Measurements from ENCODE around the gene STPG3. TPM values are rescaled to one million over a fixed set of nuclear protein-coding genes. Genes with fewer than 3 reads are reported as not detected.

The STPG3 gene
- total RNA-seq, 1 donor from 2014 or later = 0.18 TPM

DNA sequence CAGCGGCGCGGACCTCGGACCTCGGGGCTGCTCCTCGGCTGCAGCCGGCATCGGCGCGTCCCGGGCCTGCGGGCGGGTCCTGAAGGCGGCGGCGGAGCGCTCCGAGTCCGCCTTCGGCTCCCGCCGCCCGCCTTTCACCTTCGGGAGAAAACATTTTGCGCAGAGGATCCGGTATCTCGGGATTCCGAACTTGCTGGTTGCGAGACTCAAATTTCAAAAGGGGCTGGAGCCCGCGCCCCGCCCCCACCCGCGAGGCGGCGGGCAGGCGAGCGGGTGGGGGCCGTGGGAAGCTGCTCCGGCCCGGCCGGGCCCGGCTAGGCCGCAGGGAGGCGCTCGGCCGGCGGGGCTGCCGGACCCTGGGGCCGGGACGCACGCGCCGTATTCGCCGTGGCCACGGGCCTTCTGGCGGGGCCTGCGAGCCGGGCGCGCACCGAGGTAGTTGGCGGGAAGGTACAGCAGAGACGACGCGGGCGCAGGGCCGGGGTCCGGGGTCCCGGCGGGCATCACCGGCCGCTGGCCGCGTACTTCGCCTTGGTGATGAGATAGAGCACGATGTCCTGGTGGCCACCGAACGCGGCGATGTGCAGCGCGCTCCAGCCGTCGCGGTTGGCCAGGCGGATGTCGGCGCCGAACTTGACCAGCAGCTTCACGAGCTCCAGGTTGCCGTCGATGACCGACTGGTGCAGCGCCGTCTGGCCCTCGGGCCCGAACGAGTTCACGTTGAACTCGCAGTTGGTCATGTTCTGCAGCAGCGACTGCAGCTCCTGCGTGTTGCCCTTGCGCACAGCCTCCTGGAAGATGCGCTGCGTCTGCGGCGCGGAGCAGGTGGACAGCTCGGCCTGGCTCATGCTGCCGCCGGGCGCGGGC, 50.2 kb downstream of the STPG3 start:
- peaks cover 30% of the 10 kb centered on the region for H3K4me1 Mint-ChIP-seq
- H3K9me3 Mint-ChIP-seq = no peaks in the 10 kb centered on the region
- H3K27me3 Mint-ChIP-seq (ENCODE audit: low read depth) = peaks cover 34% of the 10 kb centered on the region
- no peaks in the 10 kb centered on the region for H3K36me3 Mint-ChIP-seq
- TF ChIP-seq, protein P1, sequence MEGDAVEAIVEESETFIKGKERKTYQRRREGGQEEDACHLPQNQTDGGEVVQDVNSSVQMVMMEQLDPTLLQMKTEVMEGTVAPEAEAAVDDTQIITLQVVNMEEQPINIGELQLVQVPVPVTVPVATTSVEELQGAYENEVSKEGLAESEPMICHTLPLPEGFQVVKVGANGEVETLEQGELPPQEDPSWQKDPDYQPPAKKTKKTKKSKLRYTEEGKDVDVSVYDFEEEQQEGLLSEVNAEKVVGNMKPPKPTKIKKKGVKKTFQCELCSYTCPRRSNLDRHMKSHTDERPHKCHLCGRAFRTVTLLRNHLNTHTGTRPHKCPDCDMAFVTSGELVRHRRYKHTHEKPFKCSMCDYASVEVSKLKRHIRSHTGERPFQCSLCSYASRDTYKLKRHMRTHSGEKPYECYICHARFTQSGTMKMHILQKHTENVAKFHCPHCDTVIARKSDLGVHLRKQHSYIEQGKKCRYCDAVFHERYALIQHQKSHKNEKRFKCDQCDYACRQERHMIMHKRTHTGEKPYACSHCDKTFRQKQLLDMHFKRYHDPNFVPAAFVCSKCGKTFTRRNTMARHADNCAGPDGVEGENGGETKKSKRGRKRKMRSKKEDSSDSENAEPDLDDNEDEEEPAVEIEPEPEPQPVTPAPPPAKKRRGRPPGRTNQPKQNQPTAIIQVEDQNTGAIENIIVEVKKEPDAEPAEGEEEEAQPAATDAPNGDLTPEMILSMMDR (IDR thresholded peaks at IDR 0.05; ENCODE audit: unreplicated experiment) = no peak
- H3K27ac Mint-ChIP-seq = peak overlapping the region; percentile 85
- H3K4me3 Mint-ChIP-seq = peak overlapping the region; percentile 87
- peak in 1 of 2 experiments; percentile 65 for DNase-seq (ENCODE audit: low spot score in 2 of 2, unreplicated experiment in 2 of 2)

DNA sequence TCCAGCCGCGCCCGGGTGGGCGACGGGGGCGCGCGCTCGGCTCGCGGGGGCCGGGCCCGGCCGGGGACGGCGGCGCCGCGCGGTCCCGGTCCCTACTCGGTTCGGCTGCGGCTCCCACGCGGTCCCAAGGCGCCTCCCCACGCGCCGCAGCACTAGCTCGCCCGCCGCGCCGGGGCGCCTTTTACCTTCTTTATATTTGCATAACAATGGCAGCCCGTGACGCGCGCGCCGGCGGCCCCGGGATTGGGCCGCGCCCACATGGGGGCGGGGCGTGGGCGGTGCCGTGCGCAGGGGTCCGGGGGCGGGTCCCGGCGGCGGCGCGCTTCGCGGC, 51.0 kb downstream of the STPG3 start, which contains the start of gene NRARP:
Gene NRARP, minus strand, starts transcription at position 154 of the 331 bp plus-strand sequence. CDS start 343 bp downstream, outside the sequence.
- TF ChIP-seq, protein P1 (IDR thresholded peaks at IDR 0.05; ENCODE audit: unreplicated experiment) = no peak
- Mint-ChIP-seq H3K4me1 (peaks cover 23% of the 10 kb centered on the region), H3K9me3 (no peaks in the 10 kb centered on the region), H3K27ac (peak within 1 kb of the TSS; percentile 61), H3K36me3 (no peaks in the 10 kb centered on the region), H3K4me3 (peak within 1 kb of the TSS; percentile 87), H3K27me3 (ENCODE audit: low read depth) (peaks cover 26% of the 10 kb centered on the region)
- DNase-seq (ENCODE audit: low spot score in 2 of 2, unreplicated experiment in 2 of 2) = peak; percentile 83 to 93

DNA sequence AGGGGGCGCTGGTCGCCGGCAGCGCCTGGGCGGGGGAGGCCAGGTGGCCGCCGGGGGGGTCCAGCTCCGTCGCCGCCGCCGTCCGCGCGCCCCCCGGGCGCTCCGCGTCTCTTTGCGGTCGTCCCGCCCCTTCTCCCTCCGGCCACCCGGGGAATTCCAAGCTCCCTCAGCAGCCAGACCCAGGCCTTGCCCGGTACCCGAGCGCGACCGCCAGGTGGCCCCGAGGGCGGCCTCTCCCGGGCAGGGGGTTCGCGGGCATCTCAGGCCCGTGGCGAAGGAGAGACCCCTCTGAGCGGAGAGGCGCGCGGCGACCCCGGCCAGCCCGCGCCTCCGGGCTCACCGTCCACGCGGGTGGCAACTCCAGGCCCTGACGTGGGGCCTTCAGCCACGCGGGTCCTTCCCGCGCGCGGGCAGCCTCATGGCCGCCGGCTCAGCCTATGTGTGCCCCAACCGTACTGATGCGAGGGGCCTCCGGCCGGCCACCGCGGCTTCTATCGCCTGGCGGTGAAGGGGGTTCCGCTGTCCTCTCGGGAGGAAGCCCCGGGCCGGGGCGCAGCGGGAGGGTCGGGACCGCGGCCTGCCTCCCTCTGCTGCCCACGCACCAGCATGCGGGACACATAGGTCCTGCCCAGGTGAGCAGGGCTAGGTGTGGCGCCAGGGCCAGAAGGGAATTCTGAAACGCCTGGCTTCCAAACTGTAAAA, 51.5 kb downstream of the STPG3 start:
- Mint-ChIP-seq H3K4me1 (peaks cover 23% of the 10 kb centered on the region), H3K27ac (no peak overlapping the region), H3K9me3 (no peaks in the 10 kb centered on the region), H3K27me3 (ENCODE audit: low read depth) (peaks cover 22% of the 10 kb centered on the region), H3K4me3 (peak overlapping the region; percentile 49), H3K36me3 (no peaks in the 10 kb centered on the region)
- TF ChIP-seq, protein P1 (IDR thresholded peaks at IDR 0.05; ENCODE audit: unreplicated experiment) = peak; percentile 72
- DNase-seq (ENCODE audit: low spot score in 2 of 2, unreplicated experiment in 2 of 2) = no peak

Other genes with a start within 250 kb of the STPG3 start
- 57.7 to 59.3 TPM (median 58.7 TPM) in 3 replicates for gene ABCA2, start 223.0 kb upstream of the STPG3 start, total RNA-seq
- gene FUT7, start 219.2 kb upstream of the STPG3 start, total RNA-seq = 0.09 to 0.13 TPM in 2 of 3 replicates, not detected in the other
- 75.8 to 84.0 TPM (median 77.9 TPM) in 3 replicates for gene NPDC1, start 205.1 kb upstream of the STPG3 start, total RNA-seq
- gene ENTPD2, start 197.2 kb upstream of the STPG3 start, total RNA-seq = 4.8 to 6.3 TPM (median 5.2 TPM) in 3 replicates
- 5.7 to 6.2 TPM (median 5.9 TPM) in 3 replicates for gene SAPCD2, start 180.7 kb upstream of the STPG3 start, total RNA-seq
- 4.6 to 5.7 TPM (median 5.5 TPM) in 3 replicates for gene UAP1L1, start 173.8 kb upstream of the STPG3 start, total RNA-seq
- 61.1 to 65.1 TPM (median 61.2 TPM) in 3 replicates for gene MAN1B1, start 164.3 kb upstream of the STPG3 start, total RNA-seq
- 149 to 159 TPM (median 157 TPM) in 3 replicates for gene DPP7, start 136.6 kb upstream of the STPG3 start, total RNA-seq
- gene GRIN1, start 112.1 kb upstream of the STPG3 start, total RNA-seq = 0.58 to 0.99 TPM (median 0.64 TPM) in 3 replicates
- gene LRRC26, start 81.2 kb upstream of the STPG3 start, total RNA-seq = not detected in 3 replicates
- not detected in 3 replicates for gene TMEM210, start 79.2 kb upstream of the STPG3 start, total RNA-seq
- 86.1 to 89.3 TPM (median 87.1 TPM) in 3 replicates for gene ANAPC2, start 62.7 kb upstream of the STPG3 start, total RNA-seq
- gene SSNA1, start 62.6 kb upstream of the STPG3 start, total RNA-seq = 40.9 to 43.8 TPM (median 42.8 TPM) in 3 replicates
- 16.7 to 18.5 TPM (median 17.6 TPM) in 3 replicates for gene TPRN, start 50.5 kb upstream of the STPG3 start, total RNA-seq
- 32.7 to 35.5 TPM (median 33.0 TPM) in 3 replicates for gene TMEM203, start 45.6 kb upstream of the STPG3 start, total RNA-seq
- gene NDOR1, start 45.6 kb upstream of the STPG3 start, total RNA-seq = 22.4 to 24.3 TPM (median 23.5 TPM) in 3 replicates
- gene RNF208, start 29.0 kb upstream of the STPG3 start, total RNA-seq = 13.6 to 16.0 TPM (median 13.9 TPM) in 3 replicates
- gene CYSRT1, start 26.1 kb upstream of the STPG3 start, total RNA-seq = 1.5 to 1.9 TPM (median 1.7 TPM) in 3 replicates
- 0.16 to 0.41 TPM (median 0.29 TPM) in 3 replicates for gene RNF224, start 23.8 kb upstream of the STPG3 start, total RNA-seq
- 0.23 to 0.27 TPM in 2 of 3 replicates, not detected in the other for gene SLC34A3, start 20.4 kb upstream of the STPG3 start, total RNA-seq
- gene TUBB4B, start 10.0 kb upstream of the STPG3 start, total RNA-seq = 146 to 152 TPM (median 148 TPM) in 3 replicates
- gene NELFB, start 4.0 kb downstream of the STPG3 start, total RNA-seq = 51.6 to 54.8 TPM (median 53.3 TPM) in 3 replicates
- 5.7 to 6.5 TPM (median 6.5 TPM) in 3 replicates for gene TOR4A, start 26.4 kb downstream of the STPG3 start, total RNA-seq
- 7.4 to 9.6 TPM (median 9.2 TPM) in 3 replicates for gene NRARP, start 51.0 kb downstream of the STPG3 start, total RNA-seq
- 37.2 to 38.2 TPM (median 37.3 TPM) in 3 replicates for gene EXD3, start 171.9 kb downstream of the STPG3 start, total RNA-seq
- gene NOXA1, start 172.1 kb downstream of the STPG3 start, total RNA-seq = 19.9 to 22.1 TPM (median 21.4 TPM) in 3 replicates
- gene ENTPD8, start 190.1 kb downstream of the STPG3 start, total RNA-seq = 1.4 to 1.7 TPM (median 1.6 TPM) in 3 replicates
- 85.3 to 85.6 TPM (median 85.3 TPM) in 3 replicates for gene NSMF, start 208.0 kb downstream of the STPG3 start, total RNA-seq